GM18498 (cell line): ENCODE measurements around the gene PLIN1.
"Not testable (repeated sequence)": the region's sequence is repeated elsewhere in the genome, so short reads cannot be mapped to it uniquely, and the experiment has no call there.

Experiments used
- ATAC-seq: cut with Tn5 transposase; IDR thresholded peaks from one replicate; pipeline ENCODE4 v1.9.1; 2021; ENCODE audit warnings: mild to moderate bottlenecking, moderate library complexity; ENCODE audit not compliant: unreplicated experiment

PLIN1 gene

GRCh38 chr15:89679212-89679611, at the start of gene PLIN1:
Gene PLIN1 (minus strand): TSS chr15:89679367. CDS start chr15:89677489, 1,878 bp downstream.
- ATAC-seq: no peak

GRCh38 chr15:89728254-89728653, 49.1 kb upstream of the PLIN1 start:
- no peak for ATAC-seq

- no peak for ATAC-seq
Measured at GRCh38 chr15:89725064-89725463, 45.9 kb upstream of the PLIN1 start.

DNA sequence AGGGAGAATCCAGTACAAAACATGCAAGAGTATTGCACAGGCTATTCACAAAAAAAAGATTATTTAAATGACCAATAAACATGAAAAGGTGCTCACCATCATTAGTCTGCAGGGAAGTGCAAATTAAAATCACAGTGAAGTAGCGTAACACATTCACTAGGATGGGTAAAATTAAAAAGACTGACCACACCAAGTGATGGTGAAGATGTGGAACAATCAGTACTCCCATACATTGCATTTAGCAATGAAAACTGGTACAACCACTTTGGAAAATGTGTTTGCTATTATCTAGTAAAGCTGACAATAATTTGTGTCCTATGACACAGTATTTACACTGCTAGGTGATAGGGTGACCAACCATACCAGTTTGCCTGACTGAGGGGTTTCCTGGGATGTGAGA, 45.5 kb upstream of the PLIN1 start:
- ATAC-seq: no peak

DNA sequence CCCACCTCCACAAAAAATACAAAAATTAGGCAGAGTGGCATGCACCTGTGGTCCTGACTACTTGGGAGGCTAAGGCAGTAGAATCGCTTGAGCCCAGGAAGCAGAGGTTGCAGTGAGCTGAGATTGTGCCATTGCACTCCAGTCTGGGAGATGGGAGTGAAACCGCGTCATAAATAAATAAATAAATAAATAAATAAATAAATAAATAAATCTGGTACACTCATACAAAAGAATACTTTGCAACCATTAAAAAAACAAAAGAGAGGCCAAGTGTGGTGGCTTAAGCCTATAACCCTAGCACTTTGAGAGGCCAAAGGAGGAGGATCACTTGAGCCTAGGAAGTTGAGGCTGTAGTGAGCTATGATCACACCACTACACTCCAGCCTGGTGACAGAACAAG, 43.9 kb upstream of the PLIN1 start:
- no peak for ATAC-seq

- no peak for ATAC-seq
Measured at GRCh38 chr15:89714775-89715174, 35.6 kb upstream of the PLIN1 start.

DNA sequence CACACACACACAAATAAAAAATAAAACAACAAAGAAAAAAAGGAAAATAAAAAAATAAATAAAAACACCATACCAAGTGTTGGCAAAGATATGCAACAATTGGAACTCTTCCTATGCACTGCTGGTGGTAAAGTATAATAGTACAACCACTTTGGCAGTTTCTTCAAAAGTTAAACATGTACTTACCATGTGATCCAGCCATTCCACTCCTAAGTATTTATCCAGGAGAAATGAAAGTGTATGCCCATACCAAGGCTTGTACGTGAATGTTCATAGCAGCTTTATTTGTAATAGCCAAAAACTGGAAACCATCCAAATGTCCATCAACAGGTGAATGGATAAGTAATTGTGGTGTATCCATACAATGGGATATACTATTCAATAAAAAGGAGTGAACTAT, 28.4 kb upstream of the PLIN1 start:
- no peak for ATAC-seq

GRCh38 chr15:89704411-89704810, 25.2 kb upstream of the PLIN1 start:
- no peak for ATAC-seq

DNA sequence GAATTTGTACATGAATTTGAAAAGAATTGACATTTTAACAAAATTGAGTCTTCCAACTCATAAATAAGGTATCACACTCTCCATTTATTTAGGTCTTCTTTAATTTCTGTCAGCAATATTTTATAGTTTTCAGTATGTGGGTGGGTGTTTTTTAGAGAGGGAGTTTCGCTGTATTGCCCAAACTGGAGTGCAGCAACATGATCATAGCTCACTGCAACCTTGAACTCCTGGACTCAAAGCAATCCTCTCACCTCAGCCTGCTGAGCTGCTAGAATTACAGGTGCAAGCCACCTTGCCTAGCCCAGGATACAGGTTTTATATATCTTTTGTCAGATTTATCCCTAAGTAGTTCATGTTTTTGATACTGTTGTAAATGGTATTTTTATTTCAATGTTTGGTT, 16.0 kb upstream of the PLIN1 start:
- no peak for ATAC-seq

DNA sequence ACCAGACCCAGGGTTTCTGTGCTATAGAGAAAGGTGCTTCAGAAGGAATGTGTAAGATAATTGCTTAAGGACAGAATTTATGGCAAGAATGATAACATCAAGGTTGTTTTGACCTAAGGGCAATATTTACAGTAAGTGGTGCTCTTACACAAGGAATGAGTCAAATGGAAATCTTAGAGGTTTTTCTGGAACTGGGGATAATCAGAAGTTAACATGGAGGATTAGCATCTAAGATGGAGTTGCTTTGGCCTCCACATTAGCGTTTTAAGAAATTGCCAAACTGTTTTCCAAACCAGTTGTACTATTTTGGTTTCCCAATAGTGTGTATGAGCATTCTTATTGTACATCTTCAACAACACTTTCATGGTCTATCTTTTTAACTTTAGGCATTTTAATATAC, 14.5 kb upstream of the PLIN1 start:
- ATAC-seq: no peak

DNA sequence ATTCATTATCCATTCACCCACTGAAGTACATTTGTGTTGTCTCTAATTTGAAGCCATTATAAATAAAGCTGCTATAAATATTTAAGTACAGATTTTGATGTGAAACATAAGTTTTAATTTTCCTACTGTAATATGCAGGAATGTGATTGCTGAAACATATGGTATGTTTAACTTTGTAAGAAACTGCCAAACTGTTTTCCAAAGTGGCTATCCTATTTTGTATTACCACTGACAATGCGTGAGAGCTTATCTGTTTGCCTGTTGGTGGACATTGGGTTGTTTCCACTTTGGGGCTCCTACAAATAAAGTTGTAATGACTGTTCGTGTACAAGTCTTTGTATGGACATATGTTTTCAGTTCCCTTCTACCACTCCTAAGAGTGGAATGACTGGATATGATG, 13.9 kb upstream of the PLIN1 start:
- no peak for ATAC-seq

GRCh38 chr15:89690276-89691218, 11.4 kb upstream of the PLIN1 start, which contains the start of the genes PEX11A and WDR93:
Gene PEX11A (minus strand): TSS chr15:89690754. CDS start chr15:89690632, 122 bp downstream.
Gene WDR93 (plus strand): TSS chr15:89690811. CDS start chr15:89701747, 10,936 bp downstream.
- peak; percentile 96 for ATAC-seq

- not testable (repeated sequence) for ATAC-seq
Measured at GRCh38 chr15:89689930-89690275, 10.7 kb upstream of the PLIN1 start.

DNA sequence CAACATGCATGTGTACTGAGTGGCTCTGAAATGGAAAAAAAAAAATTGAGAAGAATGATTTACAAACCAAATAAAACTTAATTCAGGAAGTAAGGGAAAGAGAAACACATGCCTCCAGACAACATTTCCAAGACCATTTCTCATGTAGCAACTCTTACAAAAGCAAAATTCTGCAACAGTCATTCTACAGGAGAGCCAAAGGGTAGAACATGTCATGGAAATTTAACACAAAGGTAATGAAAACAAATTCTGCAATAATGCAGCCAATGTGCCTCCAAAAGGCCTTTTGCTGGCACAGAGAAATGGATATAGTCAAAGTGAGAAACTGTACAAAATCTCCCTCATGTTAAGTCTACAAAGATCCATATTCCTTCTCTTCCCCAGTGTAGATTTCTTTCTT, 7.4 kb upstream of the PLIN1 start:
- ATAC-seq: no peak

GRCh38 chr15:89685995-89686394, 6.8 kb upstream of the PLIN1 start:
- ATAC-seq: no peak

DNA sequence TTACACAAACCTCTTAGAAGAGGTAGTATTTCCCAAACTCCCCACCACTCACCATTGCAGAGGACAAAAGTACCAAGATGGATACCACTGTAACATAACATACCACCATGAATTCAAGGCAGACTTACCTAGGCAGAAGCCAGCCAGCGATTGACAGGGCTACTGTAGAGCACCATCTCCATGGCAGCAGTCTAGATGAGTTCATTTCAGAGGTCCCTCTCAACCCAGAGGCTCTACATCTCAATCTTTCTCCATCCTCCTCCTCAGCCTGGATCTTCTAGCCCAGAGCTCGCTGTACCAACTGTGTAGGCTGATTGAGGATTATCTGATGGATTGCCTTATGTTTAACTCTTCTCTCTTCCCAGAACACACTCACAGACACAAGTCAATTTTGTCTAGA, 2.0 kb upstream of the PLIN1 start:
- no peak for ATAC-seq

- no peak for ATAC-seq
Measured at GRCh38 chr15:89680282-89680873, 1.2 kb upstream of the PLIN1 start.

- ATAC-seq: no peak
Measured at GRCh38 chr15:89677381-89677780, 1.8 kb downstream of the PLIN1 start.

- no peak for ATAC-seq
Measured at GRCh38 chr15:89675606-89676005, 3.6 kb downstream of the PLIN1 start.

DNA sequence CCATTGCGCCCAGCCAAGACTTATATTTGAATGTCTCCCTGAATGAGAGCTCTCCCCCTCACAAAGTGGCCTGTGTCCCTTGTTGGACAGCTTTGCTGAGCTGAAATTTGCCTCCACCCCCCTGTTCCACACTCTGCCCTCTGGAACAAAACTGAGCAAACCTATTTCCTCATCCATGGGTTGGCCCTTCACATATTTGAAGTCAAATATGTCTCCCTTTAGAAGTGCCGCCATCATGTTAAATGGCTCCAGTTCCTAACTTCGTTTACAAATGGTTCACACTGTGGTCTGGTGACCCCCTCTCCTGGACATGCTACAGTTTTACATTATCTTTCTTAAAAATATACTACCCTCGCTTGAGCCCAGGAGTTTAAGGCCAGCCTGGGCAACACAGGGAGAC, 4.6 kb downstream of the PLIN1 start:
- ATAC-seq: no peak

- ATAC-seq: no peak
Measured at GRCh38 chr15:89673165-89673512, 6.0 kb downstream of the PLIN1 start.
